Activated T-helper 1 cell treated with anti-CD3 and anti-CD28 coated beads, Interleukin-12 subunit alpha, Interleukin-12 subunit beta, Interleukin-2, Interleukin-4 antibody, amounts not matched to agents 30 ng/mL and 10 ng/mL and 1 ng/mL, durations not matched to agents 14 hours and 24 hours and 36 hours (primary cell): ENCODE results near the gene ADGRG4. TPM values are rescaled to one million over a fixed set of nuclear protein-coding genes. Genes with fewer than 3 reads are reported as not detected.

Experiments used
- DNase-seq: peaks from one replicate; pipeline ENCODE4 v3.0.0; 2021; ENCODE audit warnings: low spot score
- H3K27ac Mint-ChIP-seq: one replicate; pipeline ENCODE4 v1.8.0; 2021; ENCODE audit warnings: mild to moderate bottlenecking, mixed read lengths
- H3K27me3 Mint-ChIP-seq: one replicate; pipeline ENCODE4 v1.8.0; 2022; ENCODE audit warnings: mild to moderate bottlenecking, moderate library complexity, mixed read lengths; ENCODE audit not compliant: insufficient read depth
- H3K36me3 Mint-ChIP-seq: one replicate; pipeline ENCODE4 v1.8.0; 2021; ENCODE audit warnings: low read depth, mixed read lengths
- H3K4me1 Mint-ChIP-seq: one replicate; pipeline ENCODE4 v1.8.0; 2021; ENCODE audit warnings: low read depth, mixed read lengths
- H3K4me3 Mint-ChIP-seq: one replicate; pipeline ENCODE4 v1.8.0; 2021; ENCODE audit warnings: mild to moderate bottlenecking, moderate library complexity, mixed read lengths
- H3K9me3 Mint-ChIP-seq: one replicate; pipeline ENCODE4 v1.8.0; 2021; ENCODE audit warnings: mixed read lengths
- intact Hi-C: fragments of 100-400 bp; cut with micrococcal nuclease; formaldehyde crosslinking; loops from one replicate; pipeline ENCODE4 v1.15.1; 2024
- total RNA-seq: library from RNA; stranded (reverse); gene quantifications from 2 replicates; pipeline ENCODE4 v1.2.3, GENCODE V29; 2022

ADGRG4 gene
- total RNA-seq, 1 donor from 2014 or later, result not detected

- no peaks in the 10 kb centered on the region for H3K9me3 Mint-ChIP-seq
- no peak overlapping the region for H3K27ac Mint-ChIP-seq
- intact Hi-C loops, result no loop called here
- H3K27me3 Mint-ChIP-seq, result peaks cover 4% of the 10 kb centered on the region
- no peaks in the 10 kb centered on the region for H3K4me1 Mint-ChIP-seq
- no peaks in the 10 kb centered on the region for H3K36me3 Mint-ChIP-seq
- H3K4me3 Mint-ChIP-seq, result no peak overlapping the region
- no peak for DNase-seq
Measured at GRCh38 chrX:136353526-136354093, 52.8 kb downstream of the ADGRG4 start.

- no peaks in the 10 kb centered on the region for H3K9me3 Mint-ChIP-seq
- peaks cover 4% of the 10 kb centered on the region for H3K27me3 Mint-ChIP-seq
- no peak overlapping the region for H3K27ac Mint-ChIP-seq
- DNase-seq, result no peak
- H3K4me3 Mint-ChIP-seq, result no peak overlapping the region
- H3K4me1 Mint-ChIP-seq, result no peaks in the 10 kb centered on the region
- H3K36me3 Mint-ChIP-seq, result no peaks in the 10 kb centered on the region
- intact Hi-C loops, result no loop called here
Measured at GRCh38 chrX:136354201-136354600, 53.4 kb downstream of the ADGRG4 start.

GRCh38 chrX:136369377-136369776 is 68.6 kb downstream of the ADGRG4 start:
- Mint-ChIP-seq H3K9me3 (no peaks in the 10 kb centered on the region), H3K4me3 (no peak overlapping the region), H3K36me3 (no peaks in the 10 kb centered on the region), H3K4me1 (no peaks in the 10 kb centered on the region), H3K27me3 (peaks cover 5% of the 10 kb centered on the region), H3K27ac (no peak overlapping the region)
- no peak for DNase-seq
- intact Hi-C loops, result no loop called here

- no peak for DNase-seq
- Mint-ChIP-seq H3K4me3 (no peak overlapping the region), H3K4me1 (no peaks in the 10 kb centered on the region), H3K27ac (no peak overlapping the region), H3K9me3 (no peaks in the 10 kb centered on the region), H3K27me3 (peaks cover 1% of the 10 kb centered on the region), H3K36me3 (no peaks in the 10 kb centered on the region)
- intact Hi-C loops, result loop anchor here (5.0 kb wide), 1 partner anchor 121 kb away; the partner anchor contains the start of gene HTATSF1
Measured at GRCh38 chrX:136376713-136377112, 76.0 kb downstream of the ADGRG4 start.

GRCh38 chrX:136380010-136380769 is 79.4 kb downstream of the ADGRG4 start:
- intact Hi-C loops, result no loop called here
- no peak for DNase-seq
- no peaks in the 10 kb centered on the region for H3K9me3 Mint-ChIP-seq
- no peaks in the 10 kb centered on the region for H3K4me1 Mint-ChIP-seq
- peaks cover 4% of the 10 kb centered on the region for H3K27me3 Mint-ChIP-seq
- H3K4me3 Mint-ChIP-seq, result no peak overlapping the region
- H3K27ac Mint-ChIP-seq, result no peak overlapping the region
- H3K36me3 Mint-ChIP-seq, result no peaks in the 10 kb centered on the region

- no peak for DNase-seq
- no peaks in the 10 kb centered on the region for H3K9me3 Mint-ChIP-seq
- H3K4me3 Mint-ChIP-seq, result no peak overlapping the region
- H3K36me3 Mint-ChIP-seq, result no peaks in the 10 kb centered on the region
- no peak overlapping the region for H3K27ac Mint-ChIP-seq
- H3K27me3 Mint-ChIP-seq, result peaks cover 5% of the 10 kb centered on the region
- no peaks in the 10 kb centered on the region for H3K4me1 Mint-ChIP-seq
- intact Hi-C loops, result no loop called here
Measured at GRCh38 chrX:136386173-136386572, 85.4 kb downstream of the ADGRG4 start.

GRCh38 chrX:136386826-136387225 is 86.1 kb downstream of the ADGRG4 start:
- no peaks in the 10 kb centered on the region for H3K36me3 Mint-ChIP-seq
- H3K9me3 Mint-ChIP-seq, result no peaks in the 10 kb centered on the region
- no peak overlapping the region for H3K27ac Mint-ChIP-seq
- no peak for DNase-seq
- intact Hi-C loops, result no loop called here
- no peaks in the 10 kb centered on the region for H3K4me1 Mint-ChIP-seq
- peaks cover 5% of the 10 kb centered on the region for H3K27me3 Mint-ChIP-seq
- H3K4me3 Mint-ChIP-seq, result no peak overlapping the region

GRCh38 chrX:136387951-136388502 is 87.3 kb downstream of the ADGRG4 start:
- Mint-ChIP-seq H3K4me3 (no peak overlapping the region), H3K9me3 (no peaks in the 10 kb centered on the region), H3K27ac (no peak overlapping the region), H3K4me1 (no peaks in the 10 kb centered on the region), H3K36me3 (no peaks in the 10 kb centered on the region), H3K27me3 (peaks cover 3% of the 10 kb centered on the region)
- intact Hi-C loops, result no loop called here
- DNase-seq, result no peak

GRCh38 chrX:136390921-136391320 is 90.2 kb downstream of the ADGRG4 start:
- no peaks in the 10 kb centered on the region for H3K36me3 Mint-ChIP-seq
- H3K4me3 Mint-ChIP-seq, result no peak overlapping the region
- intact Hi-C loops, result loop anchor here (10.0 kb wide), 1 partner anchor 304 kb away; no protein-coding TSS in a partner anchor
- H3K27me3 Mint-ChIP-seq, result peaks cover 3% of the 10 kb centered on the region
- no peaks in the 10 kb centered on the region for H3K9me3 Mint-ChIP-seq
- H3K4me1 Mint-ChIP-seq, result no peaks in the 10 kb centered on the region
- H3K27ac Mint-ChIP-seq, result no peak overlapping the region
- DNase-seq, result no peak

GRCh38 chrX:136395271-136395670 is 94.5 kb downstream of the ADGRG4 start:
- Mint-ChIP-seq H3K9me3 (no peaks in the 10 kb centered on the region), H3K4me3 (no peak overlapping the region), H3K4me1 (no peaks in the 10 kb centered on the region), H3K36me3 (no peaks in the 10 kb centered on the region), H3K27ac (no peak overlapping the region), H3K27me3 (peaks cover 2% of the 10 kb centered on the region)
- DNase-seq, result no peak
- intact Hi-C loops, result loop anchor here (10.0 kb wide), 1 partner anchor 300 kb away; no protein-coding TSS in a partner anchor

GRCh38 chrX:136397001-136397400 is 96.2 kb downstream of the ADGRG4 start:
- Mint-ChIP-seq H3K4me3 (no peak overlapping the region), H3K9me3 (no peaks in the 10 kb centered on the region)
- intact Hi-C loops, result loop anchor here (10.0 kb wide), 1 partner anchor 298 kb away; no protein-coding TSS in a partner anchor

GRCh38 chrX:136405126-136405525 is 104.4 kb downstream of the ADGRG4 start:
- no peak overlapping the region for H3K27ac Mint-ChIP-seq
- intact Hi-C loops, result no loop called here
- no peaks in the 10 kb centered on the region for H3K4me1 Mint-ChIP-seq
- H3K27me3 Mint-ChIP-seq, result peaks cover 2% of the 10 kb centered on the region
- no peak for DNase-seq
- no peaks in the 10 kb centered on the region for H3K36me3 Mint-ChIP-seq
- H3K9me3 Mint-ChIP-seq, result no peaks in the 10 kb centered on the region
- no peak overlapping the region for H3K4me3 Mint-ChIP-seq

More at GRCh38 chrX:136397001-136397400, 96.2 kb downstream of the ADGRG4 start:
- no peaks in the 10 kb centered on the region for H3K36me3 Mint-ChIP-seq
- no peaks in the 10 kb centered on the region for H3K4me1 Mint-ChIP-seq
- no peaks in the 10 kb centered on the region for H3K27me3 Mint-ChIP-seq
- DNase-seq, result no peak
- H3K27ac Mint-ChIP-seq, result no peak overlapping the region

GRCh38 chrX:136417806-136418205 is 117.0 kb downstream of the ADGRG4 start:
- no peak for DNase-seq
- no peak overlapping the region for H3K27ac Mint-ChIP-seq
- H3K36me3 Mint-ChIP-seq, result no peaks in the 10 kb centered on the region
- no peak overlapping the region for H3K4me3 Mint-ChIP-seq
- intact Hi-C loops, result no loop called here
- no peaks in the 10 kb centered on the region for H3K9me3 Mint-ChIP-seq
- no peaks in the 10 kb centered on the region for H3K27me3 Mint-ChIP-seq
- no peaks in the 10 kb centered on the region for H3K4me1 Mint-ChIP-seq
